Mesothelial cell of epicardium (in vitro differentiated cells): ENCODE data around the gene USP54. TPM values are rescaled to one million over a fixed set of nuclear protein-coding genes. Genes with fewer than 3 reads are reported as not detected.

Experiments
- DNase-seq, 2 experiments: peaks; one replicate each; pipeline ENCODE4 v3.0.0; 2021; ENCODE audit warnings: low spot score in 2 of 2; ENCODE audit not compliant: unreplicated experiment in 2 of 2
- H3K27ac Mint-ChIP-seq: 2 replicates; pipeline ENCODE4 v1.8.0; 2021; ENCODE audit warnings: mixed read lengths
- H3K27me3 Mint-ChIP-seq: 2 replicates; pipeline ENCODE4 v1.8.0; 2021; ENCODE audit warnings: low read depth, mixed read lengths
- H3K36me3 Mint-ChIP-seq: 2 replicates; pipeline ENCODE4 v1.8.0; 2021; ENCODE audit warnings: mixed read lengths
- H3K4me1 Mint-ChIP-seq: 2 replicates; pipeline ENCODE4 v1.8.0; 2021; ENCODE audit warnings: mixed read lengths
- H3K4me3 Mint-ChIP-seq: 2 replicates; pipeline ENCODE4 v1.8.0; 2021; ENCODE audit warnings: mild to moderate bottlenecking, moderate library complexity, mixed read lengths
- H3K9me3 Mint-ChIP-seq: 2 replicates; pipeline ENCODE4 v1.8.0; 2021; ENCODE audit warnings: mixed read lengths
- total RNA-seq: library from RNA; stranded (reverse); gene quantifications from 3 replicates; pipeline ENCODE4 v1.2.1, GENCODE V29; 2021
- TF ChIP-seq, protein P1 (sequence below): fragments of 200-600 bp; sonication (generic); IDR thresholded peaks from one replicate; pipeline ENCODE4 v1.5.0; 2021; ENCODE audit warnings: antibody characterized with exemption; ENCODE audit not compliant: unreplicated experiment

USP54 gene, protein sequence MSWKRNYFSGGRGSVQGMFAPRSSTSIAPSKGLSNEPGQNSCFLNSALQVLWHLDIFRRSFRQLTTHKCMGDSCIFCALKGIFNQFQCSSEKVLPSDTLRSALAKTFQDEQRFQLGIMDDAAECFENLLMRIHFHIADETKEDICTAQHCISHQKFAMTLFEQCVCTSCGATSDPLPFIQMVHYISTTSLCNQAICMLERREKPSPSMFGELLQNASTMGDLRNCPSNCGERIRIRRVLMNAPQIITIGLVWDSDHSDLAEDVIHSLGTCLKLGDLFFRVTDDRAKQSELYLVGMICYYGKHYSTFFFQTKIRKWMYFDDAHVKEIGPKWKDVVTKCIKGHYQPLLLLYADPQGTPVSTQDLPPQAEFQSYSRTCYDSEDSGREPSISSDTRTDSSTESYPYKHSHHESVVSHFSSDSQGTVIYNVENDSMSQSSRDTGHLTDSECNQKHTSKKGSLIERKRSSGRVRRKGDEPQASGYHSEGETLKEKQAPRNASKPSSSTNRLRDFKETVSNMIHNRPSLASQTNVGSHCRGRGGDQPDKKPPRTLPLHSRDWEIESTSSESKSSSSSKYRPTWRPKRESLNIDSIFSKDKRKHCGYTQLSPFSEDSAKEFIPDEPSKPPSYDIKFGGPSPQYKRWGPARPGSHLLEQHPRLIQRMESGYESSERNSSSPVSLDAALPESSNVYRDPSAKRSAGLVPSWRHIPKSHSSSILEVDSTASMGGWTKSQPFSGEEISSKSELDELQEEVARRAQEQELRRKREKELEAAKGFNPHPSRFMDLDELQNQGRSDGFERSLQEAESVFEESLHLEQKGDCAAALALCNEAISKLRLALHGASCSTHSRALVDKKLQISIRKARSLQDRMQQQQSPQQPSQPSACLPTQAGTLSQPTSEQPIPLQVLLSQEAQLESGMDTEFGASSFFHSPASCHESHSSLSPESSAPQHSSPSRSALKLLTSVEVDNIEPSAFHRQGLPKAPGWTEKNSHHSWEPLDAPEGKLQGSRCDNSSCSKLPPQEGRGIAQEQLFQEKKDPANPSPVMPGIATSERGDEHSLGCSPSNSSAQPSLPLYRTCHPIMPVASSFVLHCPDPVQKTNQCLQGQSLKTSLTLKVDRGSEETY (N-terminal part only)
- total RNA-seq = 24.5 to 26.9 TPM (median 26.7 TPM) in 3 replicates

- Mint-ChIP-seq H3K9me3 (no peaks in the 10 kb centered on the region), H3K4me3 (peak within 1 kb of the TSS; percentile 7), H3K36me3 (no peaks in the 10 kb centered on the region), H3K27ac (peak within 1 kb of the TSS; percentile 76), H3K27me3 (peaks cover 29% of the 10 kb centered on the region), H3K4me1 (peaks cover 38% of the 10 kb centered on the region)
- DNase-seq = no peak
- TF ChIP-seq, protein P1, sequence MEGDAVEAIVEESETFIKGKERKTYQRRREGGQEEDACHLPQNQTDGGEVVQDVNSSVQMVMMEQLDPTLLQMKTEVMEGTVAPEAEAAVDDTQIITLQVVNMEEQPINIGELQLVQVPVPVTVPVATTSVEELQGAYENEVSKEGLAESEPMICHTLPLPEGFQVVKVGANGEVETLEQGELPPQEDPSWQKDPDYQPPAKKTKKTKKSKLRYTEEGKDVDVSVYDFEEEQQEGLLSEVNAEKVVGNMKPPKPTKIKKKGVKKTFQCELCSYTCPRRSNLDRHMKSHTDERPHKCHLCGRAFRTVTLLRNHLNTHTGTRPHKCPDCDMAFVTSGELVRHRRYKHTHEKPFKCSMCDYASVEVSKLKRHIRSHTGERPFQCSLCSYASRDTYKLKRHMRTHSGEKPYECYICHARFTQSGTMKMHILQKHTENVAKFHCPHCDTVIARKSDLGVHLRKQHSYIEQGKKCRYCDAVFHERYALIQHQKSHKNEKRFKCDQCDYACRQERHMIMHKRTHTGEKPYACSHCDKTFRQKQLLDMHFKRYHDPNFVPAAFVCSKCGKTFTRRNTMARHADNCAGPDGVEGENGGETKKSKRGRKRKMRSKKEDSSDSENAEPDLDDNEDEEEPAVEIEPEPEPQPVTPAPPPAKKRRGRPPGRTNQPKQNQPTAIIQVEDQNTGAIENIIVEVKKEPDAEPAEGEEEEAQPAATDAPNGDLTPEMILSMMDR = no peak
These were observed at the start of gene USP54 for GRCh38 chr10:73590881-73591799. Gene USP54 (minus strand): TSS chr10:73591342. CDS start chr10:73575658, 15,684 bp downstream.

DNA sequence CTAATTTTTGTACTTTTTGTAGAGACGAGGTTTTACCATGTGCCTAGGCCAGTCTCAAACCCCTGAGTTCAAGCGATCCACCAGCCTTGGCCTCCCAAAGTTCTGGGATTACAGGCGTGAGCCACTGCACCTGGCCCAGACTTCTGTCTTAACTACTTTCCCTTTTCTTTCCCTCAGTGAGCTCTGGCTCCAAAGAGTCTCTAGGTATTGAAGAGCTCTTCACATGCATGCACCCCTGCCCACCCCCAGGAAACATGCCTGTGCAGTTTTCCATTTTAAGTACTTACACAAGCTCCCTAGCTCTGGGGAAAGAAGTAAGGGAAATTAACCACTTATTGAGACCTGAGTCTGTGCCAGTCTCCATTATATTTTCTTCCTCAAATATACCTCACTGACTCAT is 48.1 kb upstream of the USP54 start:
- Mint-ChIP-seq H3K9me3 (no peaks in the 10 kb centered on the region), H3K27me3 (no peaks in the 10 kb centered on the region), H3K27ac (no peak overlapping the region), H3K4me3 (no peak overlapping the region), H3K4me1 (peaks cover 11% of the 10 kb centered on the region), H3K36me3 (no peaks in the 10 kb centered on the region)
- TF ChIP-seq, protein P1 = no peak
- no peak for DNase-seq

- TF ChIP-seq, protein P1 = no peak
- no peak for DNase-seq
- Mint-ChIP-seq H3K4me3 (no peak overlapping the region), H3K9me3 (no peaks in the 10 kb centered on the region), H3K27ac (no peak overlapping the region), H3K27me3 (no peaks in the 10 kb centered on the region), H3K36me3 (no peaks in the 10 kb centered on the region), H3K4me1 (no peaks in the 10 kb centered on the region)
These were observed 44.6 kb upstream of the USP54 start for GRCh38 chr10:73635781-73636180.

DNA sequence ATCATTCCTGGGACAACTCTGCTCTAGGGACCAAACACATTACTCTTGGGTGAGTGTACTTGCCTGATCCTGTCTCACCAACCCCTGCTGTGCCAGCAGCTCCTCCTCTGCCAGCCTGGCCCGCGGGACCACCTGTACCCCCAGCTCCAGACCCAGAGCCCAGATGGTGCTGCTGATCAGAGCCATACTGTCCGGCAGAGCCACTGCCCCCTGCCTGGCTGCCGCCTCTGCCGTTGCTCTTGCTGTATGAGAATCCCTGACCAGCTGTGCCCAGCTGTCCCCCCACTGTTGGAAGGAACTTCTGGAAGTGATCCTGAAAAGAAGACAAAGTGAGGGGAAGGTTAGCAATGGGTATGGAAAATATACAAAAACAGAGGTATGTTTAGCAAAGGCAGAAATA is 43.3 kb upstream of the USP54 start:
- H3K4me1 Mint-ChIP-seq = no peaks in the 10 kb centered on the region
- TF ChIP-seq, protein P1 = no peak
- no peak for DNase-seq
- no peaks in the 10 kb centered on the region for H3K27me3 Mint-ChIP-seq
- no peak overlapping the region for H3K27ac Mint-ChIP-seq
- H3K9me3 Mint-ChIP-seq = no peaks in the 10 kb centered on the region
- H3K36me3 Mint-ChIP-seq = no peaks in the 10 kb centered on the region
- H3K4me3 Mint-ChIP-seq = no peak overlapping the region

- TF ChIP-seq, protein P1 = no peak
- DNase-seq = no peak
- Mint-ChIP-seq H3K36me3 (no peaks in the 10 kb centered on the region), H3K4me3 (no peak overlapping the region), H3K27ac (no peak overlapping the region), H3K4me1 (peaks cover 22% of the 10 kb centered on the region), H3K27me3 (no peaks in the 10 kb centered on the region), H3K9me3 (no peaks in the 10 kb centered on the region)
These were observed 38.0 kb upstream of the USP54 start for GRCh38 chr10:73629165-73629564.
